Naive B cell (primary cell): Measurements from ENCODE around the gene LY86. TPM values are rescaled to one million over a fixed set of nuclear protein-coding genes. Genes with fewer than 3 reads are reported as not detected.
A peak's percentile ranks its signal among the peaks of the same experiment; 100 is the strongest.

Source experiments
- ATAC-seq, 2 donors: fragments of 150-1000 bp; cut with Tn5 transposase; 2 replicates each; pipeline ENCODE4 v1.10.0; 2021; ENCODE audit warnings: low read depth in 2 of 2, mild to moderate bottlenecking in 2 of 2, moderate library complexity in 2 of 2
- DNase-seq: peaks from one replicate; pipeline ENCODE4 v3.0.0; 2022
- H3K27ac Mint-ChIP-seq, 6 donors: one replicate each; pipeline ENCODE4 v1.8.0; 2020 to 2022; ENCODE audit warnings: mild to moderate bottlenecking in 6 of 6, mixed read lengths in 6 of 6, moderate library complexity in 5 of 6, inconsistent platforms in 2 of 6
- H3K27me3 Mint-ChIP-seq, 3 donors: one replicate each; pipeline ENCODE4 v1.8.0; 2021 to 2022; ENCODE audit warnings: mixed read lengths in 3 of 3, mild to moderate bottlenecking in 1 of 3
- H3K36me3 Mint-ChIP-seq, 2 donors: one replicate each; pipeline ENCODE4 v1.8.0; 2020 to 2022; ENCODE audit warnings: mixed read lengths in 2 of 2, inconsistent platforms in 1 of 2, mild to moderate bottlenecking in 1 of 2
- H3K4me1 Mint-ChIP-seq, 3 donors: one replicate each; pipeline ENCODE4 v1.8.0; 2020 to 2022; ENCODE audit warnings: mixed read lengths in 3 of 3, inconsistent platforms in 1 of 3, mild to moderate bottlenecking in 1 of 3, moderate library complexity in 1 of 3
- H3K4me3 Mint-ChIP-seq, 8 donors: one replicate each; pipeline ENCODE4 v1.8.0; 2020 to 2022; ENCODE audit warnings: mild to moderate bottlenecking in 8 of 8, mixed read lengths in 8 of 8, moderate library complexity in 8 of 8, inconsistent platforms in 2 of 8
- H3K9me3 Mint-ChIP-seq, 7 donors: one replicate each; pipeline ENCODE4 v1.8.0; 2020 to 2022; ENCODE audit warnings: mixed read lengths in 7 of 7, mild to moderate bottlenecking in 5 of 7, inconsistent platforms in 2 of 7, moderate library complexity in 1 of 7
- polyA plus RNA-seq, 6 donors: library from polyadenylated mRNA; unstranded; fragments of 300-500 nt; fragmentation: Illumina TruSeq; gene quantifications; one replicate each; pipeline ENCODE4 v1.2.3, GENCODE V29; 2021; ENCODE audit warnings: low read depth in 6 of 6

LY86 gene
- 100 to 1,000 TPM; 310 to 556 (median 476) TPM for polyA plus RNA-seq

DNA sequence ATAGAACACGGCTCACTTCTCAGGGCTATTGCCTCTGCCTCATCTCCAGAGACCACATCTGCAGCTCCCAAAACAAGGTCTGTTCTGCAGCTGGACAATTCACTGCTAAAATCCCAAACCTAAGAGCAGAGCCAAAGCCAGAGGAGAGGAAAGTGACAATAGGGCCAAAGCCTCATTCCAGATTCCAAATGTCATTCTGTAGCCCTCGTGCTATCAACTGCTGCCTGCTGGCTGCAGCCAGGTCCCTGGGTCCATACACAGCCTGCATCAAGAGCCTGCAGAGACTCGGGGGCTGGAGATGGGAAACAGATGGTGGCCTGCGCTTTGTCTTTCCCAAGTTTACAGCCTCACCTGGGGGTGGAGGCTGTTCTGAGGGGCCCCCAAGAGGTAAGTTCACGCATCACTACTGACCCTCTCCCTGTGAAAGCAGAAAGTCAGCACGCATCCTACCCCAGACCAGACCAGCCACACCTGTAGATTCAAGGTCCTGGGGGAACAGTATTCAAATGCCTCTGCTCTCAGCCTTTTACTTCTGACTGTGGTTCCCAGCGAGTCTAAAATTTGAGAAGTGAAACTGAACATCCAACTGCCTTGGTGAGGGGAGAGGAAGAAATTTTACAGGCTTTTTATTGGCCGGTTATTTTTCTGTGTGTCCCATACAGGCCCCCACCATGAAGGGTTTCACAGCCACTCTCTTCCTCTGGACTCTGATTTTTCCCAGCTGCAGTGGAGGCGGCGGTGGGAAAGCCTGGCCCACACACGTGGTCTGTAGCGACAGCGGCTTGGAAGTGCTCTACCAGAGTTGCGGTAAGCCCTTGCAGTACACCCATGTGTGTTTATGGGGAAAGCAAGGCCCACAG lies at the start of gene LY86:
LY86 (plus strand) TSS at position 657 of the 860 bp plus-strand sequence; CDS start at position 672, 15 bp downstream.
- peaks cover 78 to 91% (median 88%) of the 10 kb centered on the region in 3 donors for H3K4me1 Mint-ChIP-seq
- H3K27me3 Mint-ChIP-seq: no peaks in the 10 kb centered on the region
- peak within 1 kb of the TSS; percentile 94 to 99 (median 99) for H3K27ac Mint-ChIP-seq
- H3K9me3 Mint-ChIP-seq: no peaks in the 10 kb centered on the region
- peak; percentile 82 for DNase-seq
- H3K36me3 Mint-ChIP-seq: peaks cover 0 to 12% of the 10 kb centered on the region in 2 donors
- peak; percentile 69 to 70 for ATAC-seq
- peak within 1 kb of the TSS; percentile 77 to 99 (median 98) for H3K4me3 Mint-ChIP-seq

DNA sequence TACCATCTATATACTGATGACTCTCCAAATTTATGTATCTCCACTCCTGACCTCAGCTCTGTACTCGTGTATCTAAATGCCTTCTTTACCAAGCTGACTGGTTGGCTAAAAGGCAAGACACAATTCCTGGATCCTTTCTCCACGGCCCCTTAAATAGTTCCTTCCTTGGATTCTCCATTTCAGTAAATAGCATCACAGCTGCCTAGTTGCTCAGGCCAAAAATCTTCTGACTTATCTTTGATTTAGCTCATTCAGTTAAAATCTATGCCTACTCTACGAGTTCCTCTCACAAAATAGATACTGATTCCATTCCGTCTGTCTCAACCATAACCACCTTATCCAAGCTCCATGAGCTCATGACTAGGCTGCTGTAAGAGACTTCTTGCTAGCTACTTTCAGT lies 49.5 kb upstream of the LY86 start:
- ATAC-seq: no peak
- peaks cover 0 to 11% (median 5%) of the 10 kb centered on the region in 7 donors for H3K9me3 Mint-ChIP-seq
- H3K27me3 Mint-ChIP-seq: peaks cover 30 to 54% (median 44%) of the 10 kb centered on the region in 3 donors
- H3K36me3 Mint-ChIP-seq: peaks cover 0 to 14% of the 10 kb centered on the region in 2 donors
- no peaks in the 10 kb centered on the region for H3K4me1 Mint-ChIP-seq
- DNase-seq: no peak
- no peak overlapping the region for H3K27ac Mint-ChIP-seq
- H3K4me3 Mint-ChIP-seq: no peak overlapping the region

DNA sequence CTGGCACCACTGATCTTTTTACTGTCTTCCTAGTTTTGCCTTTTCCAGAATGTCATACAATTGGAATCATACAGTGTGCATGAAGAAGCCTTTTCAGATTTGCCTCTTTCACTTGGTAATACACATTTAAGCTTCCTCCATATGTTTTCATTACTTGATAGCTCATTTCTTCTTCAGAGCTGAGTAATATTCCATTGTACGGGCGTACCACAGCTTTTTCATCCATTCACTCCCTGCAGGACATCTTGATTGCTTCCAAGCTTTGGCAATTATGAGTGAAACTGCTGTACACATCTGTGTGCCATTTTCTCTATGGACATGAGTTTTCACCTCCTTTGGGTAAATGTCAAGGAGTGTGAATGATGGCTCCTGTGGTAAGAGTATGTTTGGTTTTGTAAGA lies 46.2 kb upstream of the LY86 start:
- Mint-ChIP-seq H3K27me3 (peaks cover 39 to 72% (median 46%) of the 10 kb centered on the region in 3 donors), H3K9me3 (peaks cover 0 to 11% (median 5%) of the 10 kb centered on the region in 7 donors), H3K27ac (no peak overlapping the region), H3K4me1 (peaks cover 5 to 14% (median 6%) of the 10 kb centered on the region in 3 donors), H3K36me3 (peaks cover 0 to 14% of the 10 kb centered on the region in 2 donors), H3K4me3 (no peak overlapping the region)
- ATAC-seq: no peak
- DNase-seq: no peak

DNA sequence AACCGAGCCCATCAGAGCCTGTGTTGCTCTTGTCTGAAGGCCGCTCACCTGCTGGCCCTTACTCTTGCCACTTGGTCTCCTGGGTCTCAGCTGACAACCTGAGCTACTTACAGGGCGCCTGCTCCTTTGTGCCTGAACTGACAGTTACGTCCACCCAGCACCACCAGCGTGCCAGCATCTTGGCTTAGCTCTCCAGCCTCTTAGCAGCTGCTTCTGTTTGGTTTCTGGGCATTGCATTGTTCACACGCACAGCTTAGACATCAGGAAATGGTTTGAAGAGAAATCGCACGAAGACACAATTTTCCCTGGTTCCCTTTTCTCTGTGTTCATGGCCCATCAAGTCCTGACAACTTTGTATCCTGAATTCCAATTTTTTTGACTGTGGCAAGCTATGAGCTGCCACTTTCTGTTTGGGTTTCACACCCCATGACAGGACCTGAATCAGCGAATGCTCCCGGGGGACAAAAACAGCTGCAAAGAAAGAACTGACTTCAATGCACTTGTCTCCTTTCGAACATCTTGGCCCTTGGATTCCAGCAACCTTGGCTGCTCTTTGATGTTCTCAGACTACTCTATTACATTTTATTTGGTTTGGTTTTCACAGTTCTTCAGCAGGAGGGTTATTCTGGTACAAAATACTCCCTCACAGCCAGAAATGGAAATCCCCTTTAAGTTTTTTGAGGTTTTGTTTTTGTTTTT lies 45.2 kb upstream of the LY86 start:
- Mint-ChIP-seq H3K36me3 (peaks cover 0 to 14% of the 10 kb centered on the region in 2 donors), H3K27me3 (peaks cover 42 to 78% (median 53%) of the 10 kb centered on the region in 3 donors), H3K4me1 (peaks cover 5 to 14% (median 6%) of the 10 kb centered on the region in 3 donors), H3K9me3 (peaks cover 0 to 11% (median 5%) of the 10 kb centered on the region in 7 donors), H3K4me3 (no peak overlapping the region), H3K27ac (no peak overlapping the region)
- ATAC-seq (no peak), DNase-seq (no peak)

DNA sequence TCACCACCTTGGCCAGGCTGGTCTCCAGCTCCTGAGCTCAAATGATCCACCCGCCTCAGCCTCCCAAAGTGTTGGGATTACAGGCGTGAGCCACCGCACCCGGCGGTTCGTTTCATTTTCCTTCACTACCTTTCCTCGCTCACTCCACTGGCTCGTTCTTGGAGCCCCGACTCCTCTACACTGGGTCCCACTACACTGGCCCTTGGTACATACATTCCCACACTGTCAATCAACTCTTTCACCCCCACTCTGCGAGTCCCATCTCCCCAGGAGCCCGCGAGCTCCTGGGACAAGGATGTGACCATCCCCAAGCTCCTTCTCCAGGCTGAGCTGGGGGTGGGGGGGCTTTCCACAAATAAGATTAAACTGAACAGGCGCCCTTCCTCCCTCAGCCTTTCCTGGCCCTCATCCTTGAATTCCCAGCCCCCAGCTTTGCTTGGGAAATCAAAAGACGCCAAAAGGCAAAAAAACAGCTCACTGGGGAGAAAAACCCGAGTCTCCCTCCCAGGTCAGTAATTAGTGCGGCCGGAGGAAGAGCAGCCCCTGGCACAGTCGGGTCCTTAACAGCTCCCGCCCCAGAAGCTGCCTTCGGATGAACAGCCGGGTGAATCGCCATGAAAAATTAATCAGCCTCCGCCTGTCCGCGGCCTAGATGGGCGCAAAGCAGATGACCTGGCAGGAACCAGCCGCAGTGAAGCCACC lies 42.8 kb upstream of the LY86 start:
- H3K4me3 Mint-ChIP-seq: peak overlapping the region; percentile 57 to 88 (median 86)
- peaks cover 0 to 14% of the 10 kb centered on the region in 2 donors for H3K36me3 Mint-ChIP-seq
- DNase-seq (no peak), ATAC-seq (no peak)
- H3K27me3 Mint-ChIP-seq: peaks cover 33 to 64% (median 50%) of the 10 kb centered on the region in 3 donors
- H3K27ac Mint-ChIP-seq: no peak overlapping the region
- H3K9me3 Mint-ChIP-seq: peaks cover 0 to 11% (median 5%) of the 10 kb centered on the region in 7 donors
- peaks cover 5 to 14% (median 6%) of the 10 kb centered on the region in 3 donors for H3K4me1 Mint-ChIP-seq

DNA sequence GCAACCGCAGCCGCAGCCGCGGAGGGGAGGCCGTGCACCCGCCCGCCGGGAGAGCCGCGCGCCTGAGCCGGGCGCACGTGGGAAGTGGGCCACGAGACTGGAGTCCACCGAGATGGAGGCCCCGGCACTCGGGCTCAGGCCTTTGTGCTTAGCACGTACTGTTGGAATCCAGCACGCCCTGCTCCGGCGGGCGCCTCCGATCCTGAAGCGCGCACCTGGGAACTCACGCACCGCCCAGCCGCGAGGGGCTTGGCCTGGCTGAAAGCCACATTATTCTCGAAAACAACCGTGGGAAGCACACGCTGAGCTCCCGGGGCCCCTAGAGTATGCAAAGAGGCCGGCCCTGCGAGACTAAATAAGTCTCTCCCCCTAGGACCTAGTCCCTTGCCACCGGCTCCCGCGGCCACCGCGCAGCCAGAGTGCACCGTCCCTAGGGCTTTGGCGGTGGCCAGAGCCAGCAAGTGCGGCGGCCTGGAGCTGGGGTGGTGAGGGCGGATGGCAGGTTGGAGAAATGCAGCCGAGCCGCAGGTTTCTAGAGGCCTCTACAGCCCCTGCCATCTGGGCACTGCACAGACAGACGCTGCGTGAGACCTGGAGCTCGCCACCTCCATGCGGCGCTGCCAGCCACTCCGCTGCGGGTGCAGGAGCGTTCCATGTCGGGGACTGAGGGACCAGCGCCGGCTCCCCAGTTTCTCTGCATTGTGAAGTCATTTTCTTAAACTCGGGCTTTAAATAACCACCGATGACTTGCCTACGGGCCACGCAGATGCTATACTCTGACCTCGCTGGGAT lies 42.0 kb upstream of the LY86 start:
- DNase-seq (no peak), ATAC-seq (peak; percentile 55 to 59)
- H3K36me3 Mint-ChIP-seq: peaks cover 0 to 14% of the 10 kb centered on the region in 2 donors
- peaks cover 0 to 11% (median 5%) of the 10 kb centered on the region in 7 donors for H3K9me3 Mint-ChIP-seq
- peaks cover 33 to 57% (median 43%) of the 10 kb centered on the region in 3 donors for H3K27me3 Mint-ChIP-seq
- peak overlapping the region; percentile 57 to 88 (median 86) for H3K4me3 Mint-ChIP-seq
- H3K4me1 Mint-ChIP-seq: peaks cover 5 to 14% (median 6%) of the 10 kb centered on the region in 3 donors
- peak overlapping the region in 4 of 6 donors; percentile 20 to 75 (median 73) for H3K27ac Mint-ChIP-seq

DNA sequence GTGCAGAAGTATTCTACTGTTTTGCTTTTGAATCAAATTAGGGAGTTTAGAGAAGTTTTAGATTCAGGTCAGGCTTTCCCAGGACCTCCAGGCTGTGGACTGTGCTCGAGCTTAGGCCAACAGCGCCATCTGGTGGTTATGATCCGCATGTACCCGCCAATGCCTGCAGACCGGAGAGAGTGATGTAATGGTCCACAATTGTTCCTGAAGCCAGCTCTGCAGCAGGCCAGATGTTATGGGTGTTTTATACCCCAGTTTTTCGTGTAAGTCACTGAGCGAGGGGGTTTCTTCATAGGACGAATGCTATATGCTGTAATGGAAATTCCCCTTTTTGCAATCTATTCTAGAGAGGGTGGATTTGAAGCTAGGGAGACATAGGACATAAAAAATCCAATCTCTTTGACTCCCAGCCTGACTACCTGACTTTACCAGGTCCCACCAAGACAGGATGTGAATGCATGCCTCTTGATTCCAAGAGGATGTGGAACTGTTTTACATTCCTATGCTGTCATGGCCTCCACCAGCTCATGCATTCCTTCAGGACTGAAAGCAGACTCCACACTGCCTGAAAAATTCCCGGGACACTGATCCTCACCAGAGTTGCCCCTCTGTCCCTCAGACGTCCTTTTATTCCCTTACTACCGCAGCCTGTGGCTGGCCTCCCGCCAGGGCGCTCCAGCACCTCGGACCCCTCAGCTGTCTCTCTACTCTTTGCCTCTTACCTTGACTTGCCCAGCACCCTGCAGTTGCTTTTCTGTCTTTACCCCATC lies 41.2 kb upstream of the LY86 start:
- Mint-ChIP-seq H3K9me3 (peaks cover 0 to 8% (median 5%) of the 10 kb centered on the region in 7 donors), H3K36me3 (peaks cover 0 to 10% of the 10 kb centered on the region in 2 donors), H3K4me1 (peaks cover 5 to 14% (median 6%) of the 10 kb centered on the region in 3 donors), H3K27ac (peak overlapping the region in 4 of 6 donors; percentile 20 to 79 (median 74)), H3K27me3 (peaks cover 27 to 49% (median 35%) of the 10 kb centered on the region in 3 donors), H3K4me3 (peak overlapping the region; percentile 57 to 88 (median 86))
- ATAC-seq (peak; percentile 89 to 90), DNase-seq (peak; percentile 74)

DNA sequence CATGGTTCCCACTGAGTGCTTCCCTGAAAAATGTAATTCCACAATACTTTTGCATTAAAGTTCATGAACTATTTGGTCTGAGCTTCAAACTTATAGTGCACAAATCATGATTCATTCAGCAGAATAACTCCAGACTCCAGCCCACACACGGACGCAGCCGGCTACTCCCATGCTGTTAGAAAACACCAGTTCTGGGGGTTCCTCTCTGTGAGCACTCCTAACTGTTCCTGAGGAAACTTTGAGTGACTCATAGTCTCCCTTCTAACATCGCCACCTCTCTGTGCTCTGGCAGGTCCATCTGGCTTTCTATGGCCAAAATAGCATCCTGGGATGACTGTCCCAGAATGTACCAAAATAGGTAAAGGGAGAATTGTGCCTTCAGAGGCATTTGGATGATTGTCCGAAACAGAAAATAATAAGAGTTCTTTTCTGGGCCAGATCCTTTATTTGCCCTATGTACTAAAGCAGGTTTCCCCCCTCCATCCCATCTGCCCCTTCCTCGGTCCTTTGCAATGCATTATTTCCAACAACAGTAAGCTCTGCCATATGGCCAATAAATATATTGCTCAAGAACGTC lies 32.3 kb upstream of the LY86 start:
- H3K9me3 Mint-ChIP-seq: no peaks in the 10 kb centered on the region
- ATAC-seq (no peak), DNase-seq (no peak)
- peaks cover 0 to 3% (median 0%) of the 10 kb centered on the region in 3 donors for H3K4me1 Mint-ChIP-seq
- no peak overlapping the region for H3K27ac Mint-ChIP-seq
- no peak overlapping the region for H3K4me3 Mint-ChIP-seq
- H3K36me3 Mint-ChIP-seq: no peaks in the 10 kb centered on the region
- no peaks in the 10 kb centered on the region for H3K27me3 Mint-ChIP-seq

DNA sequence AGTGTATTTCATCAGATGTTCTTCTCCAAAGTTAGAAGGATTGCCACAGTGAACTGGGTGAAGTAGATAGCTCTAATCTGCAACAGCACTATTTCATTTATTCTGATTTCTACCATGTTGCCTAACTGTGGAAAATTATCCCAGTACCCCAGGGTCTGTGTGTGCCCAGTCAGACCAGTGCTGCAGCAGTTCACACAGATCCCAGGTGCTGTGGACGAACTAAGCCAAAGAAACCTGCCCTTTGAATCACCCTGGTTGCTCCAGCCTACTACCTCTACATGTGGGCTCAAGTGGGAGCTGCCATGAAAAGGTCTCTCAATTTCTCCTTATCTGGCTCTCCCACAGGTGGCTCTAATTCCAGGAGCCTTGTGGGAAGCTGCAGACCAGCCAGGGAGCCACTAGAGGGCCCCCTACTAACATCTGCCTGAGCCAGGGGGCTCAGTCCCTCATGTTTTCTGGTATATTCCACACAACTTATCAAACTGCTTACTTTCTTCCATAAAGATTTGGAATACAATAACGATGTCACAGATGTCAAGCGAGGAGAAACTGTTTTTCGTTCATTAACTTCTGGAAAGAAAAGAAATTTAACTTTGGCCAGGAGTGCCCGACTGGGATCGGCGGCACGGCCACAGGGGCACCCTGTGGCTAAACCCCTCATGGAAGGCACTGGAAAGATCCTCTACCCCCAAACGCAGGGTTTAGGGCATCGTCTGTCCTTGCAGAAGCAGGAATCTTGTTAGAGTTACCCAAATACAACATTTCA lies 31.6 kb upstream of the LY86 start:
- Mint-ChIP-seq H3K4me3 (no peak overlapping the region), H3K27me3 (no peaks in the 10 kb centered on the region), H3K36me3 (no peaks in the 10 kb centered on the region), H3K9me3 (no peaks in the 10 kb centered on the region), H3K4me1 (peaks cover 0 to 3% (median 0%) of the 10 kb centered on the region in 3 donors), H3K27ac (peak overlapping the region in 1 of 6 donors; percentile 29)
- ATAC-seq: peak; percentile 41 to 53
- DNase-seq: peak; percentile 47

DNA sequence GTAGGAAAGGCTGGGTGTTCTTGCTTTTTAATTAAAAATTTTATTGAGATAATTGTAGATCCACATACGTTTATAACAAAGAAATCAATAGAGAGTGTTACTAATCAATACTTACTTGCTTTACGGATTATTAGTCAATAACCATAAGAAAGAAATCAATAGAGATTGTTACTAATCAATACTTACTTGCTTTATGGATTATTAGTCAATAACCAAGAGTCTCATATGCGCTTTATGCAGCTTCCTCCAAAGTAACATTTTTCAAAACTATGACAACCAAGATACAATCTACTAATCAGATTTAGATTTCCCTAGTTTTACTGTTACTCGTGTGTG lies 31.0 kb upstream of the LY86 start:
- Mint-ChIP-seq H3K36me3 (no peaks in the 10 kb centered on the region), H3K27me3 (no peaks in the 10 kb centered on the region)

DNA sequence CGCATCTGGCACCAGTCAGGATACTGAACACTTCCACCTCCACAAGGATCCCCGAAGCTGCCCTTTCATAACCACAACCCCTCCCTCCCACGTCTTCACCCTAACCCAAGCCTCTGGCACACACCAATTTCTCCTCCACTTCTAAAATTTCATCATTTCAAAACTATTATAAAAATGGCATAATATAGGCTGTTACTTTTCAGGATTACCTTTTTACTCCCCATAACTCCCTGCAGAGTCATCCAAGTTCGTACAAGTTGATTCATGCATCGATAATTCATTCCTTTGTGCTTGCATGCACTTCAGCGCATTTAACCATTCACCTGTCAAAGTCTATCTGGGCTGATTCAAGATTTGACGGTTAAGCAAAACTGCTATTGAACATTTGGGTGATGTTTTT lies 30.6 kb upstream of the LY86 start:
- DNase-seq (no peak), ATAC-seq (no peak)
- H3K9me3 Mint-ChIP-seq: no peaks in the 10 kb centered on the region
- H3K36me3 Mint-ChIP-seq: no peaks in the 10 kb centered on the region
- H3K27me3 Mint-ChIP-seq: no peaks in the 10 kb centered on the region
- peaks cover 0 to 3% (median 0%) of the 10 kb centered on the region in 3 donors for H3K4me1 Mint-ChIP-seq
- no peak overlapping the region for H3K4me3 Mint-ChIP-seq
- no peak overlapping the region for H3K27ac Mint-ChIP-seq

More for the DNA sequence above, 31.0 kb upstream of the LY86 start:
- ATAC-seq (no peak), DNase-seq (no peak)
- Mint-ChIP-seq H3K4me1 (peaks cover 0 to 3% (median 0%) of the 10 kb centered on the region in 3 donors), H3K4me3 (no peak overlapping the region), H3K9me3 (no peaks in the 10 kb centered on the region), H3K27ac (no peak overlapping the region)
